HepG2 (cell line): ENCODE measurements around the gene CHKA. TPM values are rescaled to one million over a fixed set of nuclear protein-coding genes. Genes with fewer than 3 reads are reported as not detected.

ENCODE experiments used
- ATAC-seq: fragments of 200-7000 bp; cut with Tn5 transposase; 3 replicates; pipeline ENCODE4 v1.9.1; 2020; ENCODE audit warnings: mild to moderate bottlenecking, moderate library complexity
- BruUV-seq: library from RNA; stranded (reverse); fragments of 400-500 nt; replicated peaks from 2 replicates; lab custom pipeline; 2021; lab: Mats Ljungman, UMichigan
- CTCF ChIA-PET: fragments of 300-600 bp; formaldehyde crosslinking; extraction: SDS; loops from one replicate; lab custom pipeline; 2021; ENCODE audit warnings: low total read pairs, inconsistent platforms, low intra/inter-chr PET ratio; lab: Yijun Ruan, JAX
- POLR2A ChIA-PET: fragments of 350-600 bp; sonication (Branson Sonifier 250); formaldehyde crosslinking; loops from one replicate; lab custom pipeline; 2020; ENCODE audit warnings: antibody characterized with exemption, inconsistent platforms; lab: Yijun Ruan, JAX
- DNase-seq: peaks from one replicate; pipeline ENCODE4 v3.0.0-alpha.2; 2015; ENCODE audit warnings: low spot score
- FAIRE-seq: peaks from 3 replicates; lab custom pipeline; 2011; peaks lifted over from hg19 to GRCh38; lab: Jason Lieb, UNC
- H2AFZ ChIP-seq: one replicate; pipeline ENCODE4 v1.6.1; 2011; ENCODE audit warnings: low read length, inconsistent platforms
- H3K27ac ChIP-seq: fragments of 300-600 bp; 3 replicates; pipeline ENCODE4 v1.8.0; 2011; ENCODE audit warnings: mixed run types, mild to moderate bottlenecking, mixed read lengths, low read length, inconsistent platforms; ENCODE audit not compliant: insufficient read depth; ENCODE audit errors: extremely low read length
- H3K27me3 ChIP-seq, 2 experiments: fragments of 200-600 bp in 1 of 2; 2 replicates in 1 of 2; 3 replicates in 1 of 2; pipeline versions ENCODE4 v1.6.0 to v1.8.0; 2011; ENCODE audit warnings: low read length in 2 of 2, mild to moderate bottlenecking in 2 of 2, moderate library complexity in 2 of 2, inconsistent platforms in 1 of 2; ENCODE audit not compliant: insufficient read depth in 2 of 2, control insufficient read depth in 1 of 2
- H3K36me3 ChIP-seq, 2 experiments: fragments of 200-600 bp in 1 of 2; replicated peaks in 1 of 2; 2 replicates in 1 of 2; 3 replicates in 1 of 2; pipeline versions ENCODE4 v1.5.1 to v1.8.0; 2011; ENCODE audit warnings: low read length in 2 of 2, inconsistent platforms in 1 of 2; ENCODE audit not compliant: insufficient read depth in 2 of 2, control insufficient read depth in 1 of 2
- H3K4me1 ChIP-seq: 2 replicates; pipeline ENCODE4 v1.5.1; 2012; ENCODE audit warnings: low read length, inconsistent platforms; ENCODE audit not compliant: insufficient read depth
- H3K4me2 ChIP-seq: 2 replicates; pipeline ENCODE4 v1.6.0; 2011; ENCODE audit warnings: low read depth, low read length, inconsistent platforms
- H3K4me3 ChIP-seq, 3 experiments: fragments of 200-600 bp in 1 of 3; sonication (generic), shearing (Covaris generic) in 1 of 3; replicated peaks in 1 of 3; 2 replicates each; pipeline ENCODE4 v1.5.1; 2011 to 2016; ENCODE audit warnings: low read length in 3 of 3, inconsistent platforms in 2 of 3, low read depth in 2 of 3, mild to moderate bottlenecking in 2 of 3, control low read depth in 1 of 3, mixed read lengths in 1 of 3; ENCODE audit not compliant: insufficient read depth in 1 of 3
- H3K79me2 ChIP-seq: one replicate; pipeline ENCODE4 v1.6.1; 2011; ENCODE audit warnings: low read length, inconsistent platforms; ENCODE audit not compliant: insufficient read depth
- H3K9ac ChIP-seq: 2 replicates; pipeline ENCODE4 v1.6.0; 2011; ENCODE audit warnings: mild to moderate bottlenecking, low read depth, low read length, inconsistent platforms; ENCODE audit not compliant: insufficient read depth
- H3K9me3 ChIP-seq: 2 replicates; pipeline ENCODE4 v1.5.1; 2012; ENCODE audit warnings: mild to moderate bottlenecking, low read length
- H4K20me1 ChIP-seq: 2 replicates; pipeline ENCODE4 v1.6.0; 2011; ENCODE audit warnings: inconsistent platforms, mild to moderate bottlenecking, low read length, moderate library complexity; ENCODE audit not compliant: insufficient read depth
- DRAP1 ChIP-seq: IDR thresholded peaks from 2 replicates; pipeline ENCODE4 v1.6.1; 2016; ENCODE audit warnings: missing genetic modification reagents, missing compliant biosample characterization
- ELF4 ChIP-seq: sonication (generic); formaldehyde crosslinking; IDR thresholded peaks from 2 replicates; pipeline ENCODE4 v1.5.0; 2020; ENCODE audit warnings: missing genetic modification reagents, mild to moderate bottlenecking, moderate library complexity, borderline replicate concordance
- HNRNPL ChIP-seq: fragments of 200-400 bp; formaldehyde crosslinking; IDR thresholded peaks from 2 replicates; pipeline ENCODE4 v1.6.1; 2017; ENCODE audit warnings: mild to moderate bottlenecking, low read depth, low read length
- JDP2 ChIP-seq: sonication (generic); formaldehyde crosslinking; IDR thresholded peaks from 2 replicates; pipeline ENCODE4 v1.8.1; 2022; ENCODE audit warnings: missing genetic modification reagents, borderline replicate concordance
- NFYC ChIP-seq: IDR thresholded peaks from 2 replicates; pipeline ENCODE4 v1.6.1; 2016; ENCODE audit warnings: missing genetic modification reagents, missing compliant biosample characterization
- PATZ1 ChIP-seq: sonication (generic); formaldehyde crosslinking; IDR thresholded peaks from 2 replicates; pipeline ENCODE4 v1.4.0; 2020; ENCODE audit warnings: missing genetic modification reagents
- RBM22 ChIP-seq: fragments of 200-400 bp; formaldehyde crosslinking; optimal IDR thresholded peaks from 2 replicates; pipeline ENCODE3; 2017; ENCODE audit warnings: mild to moderate bottlenecking, low read length, moderate library complexity
- RXRA ChIP-seq: sonication (generic); formaldehyde crosslinking; IDR thresholded peaks from 2 replicates; pipeline ENCODE4 v1.5.1; 2020; ENCODE audit warnings: missing genetic modification reagents
- SYNCRIP ChIP-seq: fragments of 200-400 bp; formaldehyde crosslinking; IDR thresholded peaks from 2 replicates; pipeline ENCODE4 v1.6.1; 2018; ENCODE audit warnings: mild to moderate bottlenecking, low read depth, low read length; ENCODE audit not compliant: insufficient read depth
- THAP7 ChIP-seq: sonication (generic); formaldehyde crosslinking; IDR thresholded peaks from 2 replicates; pipeline ENCODE4 v1.8.1; 2023; ENCODE audit warnings: mild to moderate bottlenecking, missing genetic modification reagents
- ZBTB7A ChIP-seq: sonication (generic); formaldehyde crosslinking; IDR thresholded peaks from 2 replicates; pipeline ENCODE4 v1.8.0; 2022; ENCODE audit warnings: mild to moderate bottlenecking, missing genetic modification reagents
- ZC3H13 ChIP-seq: sonication (generic); formaldehyde crosslinking; IDR thresholded peaks from 2 replicates; pipeline ENCODE4 v1.8.1; 2023; ENCODE audit warnings: mild to moderate bottlenecking, missing genetic modification reagents, moderate library complexity
- ZFP1 ChIP-seq: IDR thresholded peaks from 2 replicates; pipeline ENCODE4 v1.6.1; 2016
- ZMAT3 ChIP-seq: sonication (generic); formaldehyde crosslinking; conservative IDR thresholded peaks from 2 replicates; pipeline ENCODE4 v1.7.0; 2021; ENCODE audit warnings: missing genetic modification reagents
- ZMYM4 ChIP-seq: sonication (generic); formaldehyde crosslinking; IDR thresholded peaks from 2 replicates; pipeline ENCODE4 v1.8.1; 2023; ENCODE audit warnings: mild to moderate bottlenecking, missing genetic modification reagents
- ZNF264 ChIP-seq: sonication (generic); formaldehyde crosslinking; IDR thresholded peaks from 2 replicates; pipeline ENCODE4 v1.4.0; 2020; ENCODE audit warnings: missing genetic modification reagents
- ZNF317 ChIP-seq: sonication (generic); formaldehyde crosslinking; IDR thresholded peaks from 2 replicates; pipeline ENCODE4 v1.5.0; 2020; ENCODE audit warnings: mild to moderate bottlenecking, missing genetic modification reagents
- WGBS: methylation state at CpG from one replicate; pipeline ENCODE4 v1.1.6; 2017; ENCODE audit warnings: low lambda C conversion rate; 5-methylcytosine and 5-hydroxymethylcytosine counted together
- in situ Hi-C: cut with HindIII; loops from 2 replicates; pipeline ENCODE4 v1.10.0; 2017; ENCODE audit warnings: low pct_unique_long_range_greater_than_20kb; ENCODE audit not compliant: extremely low pct_ligation_motif_present
- intact Hi-C: fragments of 100-400 bp; cut with micrococcal nuclease; formaldehyde crosslinking; loops from one replicate; pipeline ENCODE4 v1.10.0; 2022; ENCODE audit not compliant: unreplicated experiment
- polyA plus RNA-seq, 8 experiments: library from polyadenylated mRNA; depleted of rRNA in 3 of 8; stranded (reverse) in 7 of 8; unstranded in 1 of 8; fragments of >200 nt; fragmentation: Illumina TruSeq in 4 of 8; extraction: Trizol in 4 of 8; gene quantifications; 2 replicates each; pipeline versions ENCODE4 v1.2.1 to v1.2.3, GENCODE V29; 2011 to 2016; ENCODE audit warnings: low read depth in 4 of 8, missing spikeins in 1 of 8, mixed read lengths in 1 of 8; ENCODE audit not compliant: insufficient read depth in 1 of 8
- total RNA-seq, 5 experiments: library from RNA; depleted of rRNA; stranded (reverse); fragments of >200 nt; fragmentation: Illumina TruSeq; extraction: Trizol; gene quantifications; 2 replicates each; pipeline ENCODE4 v1.2.3, GENCODE V29; 2016; ENCODE audit warnings: low read depth in 1 of 5
- TF ChIP-seq, protein P1 (sequence below): IDR thresholded peaks from 2 replicates; pipeline ENCODE4 v1.6.1; 2016
- TF ChIP-seq, protein P2 (sequence below): sonication (generic); formaldehyde crosslinking; IDR thresholded peaks from 2 replicates; pipeline ENCODE4 v1.8.1; 2023; ENCODE audit warnings: mild to moderate bottlenecking, missing genetic modification reagents

The CHKA gene
- total and polyA plus RNA-seq, 2 of the 13 experiments (the other 11 are each of a cell fraction or from before 2014, with no cell fraction given), result 71.6 to 92.7 TPM

GRCh38 chr11:68165601-68166000 lies 44.4 kb upstream of the CHKA start (continued):
- TF ChIP-seq HNRNPL, result no peak

DNA sequence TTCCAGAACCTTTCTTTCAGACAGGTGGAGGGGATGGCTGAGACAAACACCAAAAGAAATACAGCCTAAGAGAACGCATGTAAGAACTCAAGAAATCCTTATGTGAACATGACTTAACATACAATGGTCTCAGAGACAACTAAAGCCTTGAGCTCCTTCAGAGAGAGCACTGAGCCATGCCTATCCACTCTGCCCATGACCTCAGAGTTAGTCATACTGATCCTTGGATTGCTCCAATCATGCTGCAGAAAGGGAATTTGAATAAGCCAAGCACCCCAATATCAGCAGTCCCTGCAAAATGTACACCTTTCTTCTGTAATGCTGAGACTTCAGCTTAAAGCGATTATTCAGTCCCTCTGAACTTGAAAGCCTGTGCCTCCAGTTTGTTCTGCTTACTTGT lies 43.2 kb upstream of the CHKA start:
- H3K4me2 ChIP-seq, result no peak overlapping the region
- no TSS peak for BruUV-seq
- in situ Hi-C loops (no loop called here), intact Hi-C loops (no loop called here)
- peaks cover 17 to 39% of the 10 kb centered on the region in 2 experiments for H3K36me3 ChIP-seq
- H3K27me3 ChIP-seq, result no peaks in the 10 kb centered on the region
- ATAC-seq, result no peak
- H3K4me1 ChIP-seq, result peaks cover 9% of the 10 kb centered on the region; the same call in 1 of the 2 replicates
- 78% methylated on average over 2 of the region's 2 CpGs for WGBS
- no peak overlapping the region for H2AFZ ChIP-seq
- no peak for DNase-seq
- POLR2A ChIA-PET, result interaction anchor here (1.0 kb wide), 1 partner anchor 65 kb away, joined by 3 read pairs; no protein-coding TSS in a partner anchor
- H3K9me3 ChIP-seq, result no peaks in the 10 kb centered on the region
- H3K27ac ChIP-seq, result no peak overlapping the region
- no peaks in the 10 kb centered on the region for H3K79me2 ChIP-seq
- no peak overlapping the region for H3K9ac ChIP-seq
- no peak overlapping the region for H3K4me3 ChIP-seq
- CTCF ChIA-PET, result no interaction called here
- FAIRE-seq, result no peak
- no peaks in the 10 kb centered on the region for H4K20me1 ChIP-seq
- TF ChIP-seq THAP7 (CRISPR knock-in tag) (no peak), JDP2 (CRISPR knock-in tag) (no peak), RXRA (CRISPR knock-in tag) (no peak), ZBTB7A (CRISPR knock-in tag) (no peak), ZMAT3 (CRISPR knock-in tag) (no peak), ELF4 (no peak), PATZ1 (CRISPR knock-in tag) (no peak), NFYC (no peak), ZNF317 (CRISPR knock-in tag) (no peak), ZFP1 (CRISPR knock-in tag) (no peak), SYNCRIP (no peak), DRAP1 (CRISPR knock-in tag) (no peak), ZC3H13 (CRISPR knock-in tag) (no peak), ZMYM4 (CRISPR knock-in tag) (no peak), RBM22 (no peak), ZNF264 (no peak)
- TF ChIP-seq, protein P1, sequence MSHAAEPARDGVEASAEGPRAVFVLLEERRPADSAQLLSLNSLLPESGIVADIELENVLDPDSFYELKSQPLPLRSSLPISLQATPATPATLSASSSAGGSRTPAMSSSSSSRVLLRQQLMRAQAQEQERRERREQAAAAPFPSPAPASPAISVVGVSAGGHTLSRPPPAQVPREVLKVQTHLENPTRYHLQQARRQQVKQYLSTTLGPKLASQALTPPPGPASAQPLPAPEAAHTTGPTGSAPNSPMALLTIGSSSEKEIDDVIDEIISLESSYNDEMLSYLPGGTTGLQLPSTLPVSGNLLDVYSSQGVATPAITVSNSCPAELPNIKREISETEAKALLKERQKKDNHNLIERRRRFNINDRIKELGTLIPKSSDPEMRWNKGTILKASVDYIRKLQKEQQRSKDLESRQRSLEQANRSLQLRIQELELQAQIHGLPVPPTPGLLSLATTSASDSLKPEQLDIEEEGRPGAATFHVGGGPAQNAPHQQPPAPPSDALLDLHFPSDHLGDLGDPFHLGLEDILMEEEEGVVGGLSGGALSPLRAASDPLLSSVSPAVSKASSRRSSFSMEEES (CRISPR knock-in tag), result no peak
- TF ChIP-seq, protein P2, sequence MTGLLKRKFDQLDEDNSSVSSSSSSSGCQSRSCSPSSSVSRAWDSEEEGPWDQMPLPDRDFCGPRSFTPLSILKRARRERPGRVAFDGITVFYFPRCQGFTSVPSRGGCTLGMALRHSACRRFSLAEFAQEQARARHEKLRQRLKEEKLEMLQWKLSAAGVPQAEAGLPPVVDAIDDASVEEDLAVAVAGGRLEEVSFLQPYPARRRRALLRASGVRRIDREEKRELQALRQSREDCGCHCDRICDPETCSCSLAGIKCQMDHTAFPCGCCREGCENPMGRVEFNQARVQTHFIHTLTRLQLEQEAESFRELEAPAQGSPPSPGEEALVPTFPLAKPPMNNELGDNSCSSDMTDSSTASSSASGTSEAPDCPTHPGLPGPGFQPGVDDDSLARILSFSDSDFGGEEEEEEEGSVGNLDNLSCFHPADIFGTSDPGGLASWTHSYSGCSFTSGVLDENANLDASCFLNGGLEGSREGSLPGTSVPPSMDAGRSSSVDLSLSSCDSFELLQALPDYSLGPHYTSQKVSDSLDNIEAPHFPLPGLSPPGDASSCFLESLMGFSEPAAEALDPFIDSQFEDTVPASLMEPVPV (CRISPR knock-in tag), result no peak
